IMR-90 (cell line): ENCODE results near the gene KPTN. TPM values are rescaled to one million over a fixed set of nuclear protein-coding genes. Genes with fewer than 3 reads are reported as not detected.

Experiments
- ATAC-seq: fragments of 200-7000 bp; cut with Tn5 transposase; 2 replicates; pipeline ENCODE4 v1.9.1; 2020; ENCODE audit warnings: low read depth, mild to moderate bottlenecking, moderate library complexity
- BruUV-seq: library from RNA; stranded (reverse); fragments of 400-500 nt; replicated peaks from 2 replicates; lab custom pipeline; 2021; lab: Mats Ljungman, UMichigan
- CTCF ChIA-PET: fragments of 300-600 bp; formaldehyde crosslinking; extraction: SDS; loops from one replicate; lab custom pipeline; 2021; ENCODE audit warnings: antibody characterized with exemption; lab: Yijun Ruan, JAX
- POLR2A ChIA-PET: fragments of 300-600 bp; sonication (Branson Sonifier 250); formaldehyde crosslinking; loops from one replicate; lab custom pipeline; 2022; ENCODE audit warnings: antibody characterized with exemption; ENCODE audit not compliant: unreplicated experiment; lab: Charles Lee
- DNase-seq: peaks from one replicate; pipeline ENCODE4 v3.0.0; 2013
- H2AFZ ChIP-seq: replicated peaks from 2 replicates; pipeline ENCODE3; 2013; ENCODE audit warnings: low read length, mild to moderate bottlenecking; ENCODE audit not compliant: poor library complexity
- H2AK5ac ChIP-seq: 2 replicates; pipeline ENCODE4 v1.6.1; 2013; ENCODE audit warnings: low read depth, low read length, inconsistent platforms
- H2AK9ac ChIP-seq: replicated peaks from 2 replicates; pipeline ENCODE3; 2013; ENCODE audit warnings: mild to moderate bottlenecking, low read depth, low read length, moderate library complexity; ENCODE audit not compliant: poor library complexity
- H2BK120ac ChIP-seq: 2 replicates; pipeline ENCODE4 v1.6.1; 2013; ENCODE audit warnings: low read depth, low read length, inconsistent platforms
- H2BK15ac ChIP-seq: 3 replicates; pipeline ENCODE4 v1.6.1; 2013; ENCODE audit warnings: low read depth, low read length, inconsistent platforms
- H2BK20ac ChIP-seq: 2 replicates; pipeline ENCODE4 v1.6.1; 2013; ENCODE audit warnings: low read depth, mild to moderate bottlenecking, inconsistent platforms, low read length, moderate library complexity
- H2BK5ac ChIP-seq: 2 replicates; pipeline ENCODE4 v1.6.1; 2013; ENCODE audit warnings: mild to moderate bottlenecking, low read depth, low read length, inconsistent platforms; ENCODE audit not compliant: poor library complexity, severe bottlenecking
- H3K14ac ChIP-seq: replicated peaks from 2 replicates; pipeline ENCODE4 v1.6.1; 2013; ENCODE audit warnings: low read depth, low read length, inconsistent platforms
- H3K18ac ChIP-seq: 2 replicates; pipeline ENCODE4 v1.6.1; 2013; ENCODE audit warnings: low read depth, low read length, control low read depth
- H3K23ac ChIP-seq: 2 replicates; pipeline ENCODE4 v1.6.1; 2013; ENCODE audit warnings: low read depth, low read length, inconsistent platforms
- H3K27ac ChIP-seq: 2 replicates; pipeline ENCODE4 v1.5.1; 2013; ENCODE audit warnings: mild to moderate bottlenecking, control low read depth, low read length; ENCODE audit not compliant: insufficient read depth
- H3K27me3 ChIP-seq: 2 replicates; pipeline ENCODE4 v1.6.1; 2013; ENCODE audit warnings: low read length; ENCODE audit not compliant: control insufficient read depth, insufficient read depth
- H3K36me3 ChIP-seq: 2 replicates; pipeline ENCODE4 v1.6.1; 2013; ENCODE audit warnings: low read length, mixed read lengths; ENCODE audit not compliant: control insufficient read depth, insufficient read depth
- H3K4ac ChIP-seq: 2 replicates; pipeline ENCODE4 v1.6.1; 2013; ENCODE audit warnings: low read depth, low read length, inconsistent platforms
- H3K4me1 ChIP-seq: 2 replicates; pipeline ENCODE4 v1.6.1; 2013; ENCODE audit warnings: low read length, mixed read lengths; ENCODE audit not compliant: control insufficient read depth, insufficient read depth
- H3K4me2 ChIP-seq: 2 replicates; pipeline ENCODE4 v1.6.1; 2013; ENCODE audit warnings: low read depth, mild to moderate bottlenecking, control low read depth, low read length, moderate library complexity
- H3K4me3 ChIP-seq: 2 replicates; pipeline ENCODE4 v1.5.1; 2013; ENCODE audit warnings: low read depth, mild to moderate bottlenecking, control low read depth, low read length, moderate library complexity; ENCODE audit not compliant: insufficient read depth
- H3K56ac ChIP-seq: 2 replicates; pipeline ENCODE4 v1.6.1; 2013; ENCODE audit warnings: low read length, inconsistent platforms; ENCODE audit not compliant: insufficient read depth; ENCODE audit errors: extremely low read depth
- H3K79me1 ChIP-seq, 2 experiments: 2 replicates each; pipeline ENCODE4 v1.6.1; 2013; ENCODE audit warnings: low read length in 2 of 2, inconsistent platforms in 1 of 2, low read depth in 1 of 2
- H3K9ac ChIP-seq: 2 replicates; pipeline ENCODE4 v1.6.1; 2013; ENCODE audit warnings: low read depth, low read length, control low read depth
- H3K9me1 ChIP-seq: 2 replicates; pipeline ENCODE4 v1.6.1; 2013; ENCODE audit warnings: low read length, inconsistent platforms; ENCODE audit not compliant: insufficient read depth
- H3K9me3 ChIP-seq: 2 replicates; pipeline ENCODE4 v1.6.1; 2013; ENCODE audit warnings: low read length; ENCODE audit not compliant: control insufficient read depth, insufficient read depth
- H4K20me1 ChIP-seq: 2 replicates; pipeline ENCODE4 v1.6.1; 2013; ENCODE audit warnings: low read length, inconsistent platforms; ENCODE audit not compliant: insufficient read depth
- H4K5ac ChIP-seq: 2 replicates; pipeline ENCODE4 v1.6.1; 2013; ENCODE audit warnings: mild to moderate bottlenecking, low read depth, low read length, control low read depth
- H4K8ac ChIP-seq, 2 experiments: 2 replicates each; pipeline ENCODE4 v1.6.1; 2013; ENCODE audit warnings: low read depth in 2 of 2, low read length in 2 of 2, control low read depth in 1 of 2, inconsistent platforms in 1 of 2
- H4K91ac ChIP-seq: 2 replicates; pipeline ENCODE4 v1.6.1; 2013; ENCODE audit warnings: low read depth, low read length, inconsistent platforms; ENCODE audit not compliant: insufficient read depth
- CEBPB ChIP-seq: IDR thresholded peaks from 2 replicates; pipeline ENCODE4 v1.6.1; 2012; ENCODE audit warnings: low read depth, low read length, improper control_type of control experiment
- FOS ChIP-seq: fragments of 150-350 bp; IDR thresholded peaks from 2 replicates; pipeline ENCODE4 v1.6.1; 2016; ENCODE audit warnings: low read depth, low read length
- MAZ ChIP-seq: IDR thresholded peaks from 2 replicates; pipeline ENCODE4 v1.6.1; 2012; ENCODE audit warnings: low read depth, mild to moderate bottlenecking, low read length, improper control_type of control experiment, moderate library complexity, borderline replicate concordance
- NFE2L2 ChIP-seq: fragments of 150-350 bp; IDR thresholded peaks from 2 replicates; pipeline ENCODE4 v1.6.1; 2016; ENCODE audit warnings: low read depth, mild to moderate bottlenecking, low read length
- POLR2A ChIP-seq: IDR thresholded peaks from 2 replicates; pipeline ENCODE4 v1.6.1; 2012; ENCODE audit warnings: mild to moderate bottlenecking, low read depth, low read length
- RFX5 ChIP-seq: IDR thresholded peaks from 2 replicates; pipeline ENCODE4 v1.8.0; 2012; ENCODE audit warnings: low read depth, mild to moderate bottlenecking, low read length, moderate library complexity
- WGBS, 2 experiments: methylation state at CpG; one replicate each; pipeline versions ENCODE4 v1.1.5 to v1.1.7; 2013; ENCODE audit warnings: missing lambda C conversion rate in 2 of 2; ENCODE audit not compliant: insufficient read length in 1 of 2; ENCODE audit errors: extremely low coverage in 2 of 2; 5-methylcytosine and 5-hydroxymethylcytosine counted together
- dilution Hi-C: fragments of 300-500 bp; cut with HindIII; formaldehyde crosslinking; loops from one replicate; pipeline ENCODE4 v1.14.3; 2018; ENCODE audit warnings: low sequenced_read_pairs; ENCODE audit not compliant: unreplicated experiment
- in situ Hi-C: fragments of 300-500 bp; cut with MboI; formaldehyde crosslinking; loops from 3 replicates; pipeline ENCODE4 v1.14.3; 2019; ENCODE audit warnings: low sequenced_read_pairs, inconsistent platforms, mixed read lengths
- intact Hi-C: fragments of 100-400 bp; cut with micrococcal nuclease; formaldehyde crosslinking; loops from 2 replicates; pipeline ENCODE4 v1.10.0; 2022
- polyA plus RNA-seq, 3 experiments: library from polyadenylated mRNA; depleted of rRNA; stranded (reverse); fragments of >200 nt; gene quantifications; 2 replicates each; pipeline ENCODE4 v1.2.3, GENCODE V29; 2012; ENCODE audit warnings: low replicate concordance in 1 of 3
- total RNA-seq: library from RNA; depleted of rRNA; stranded (reverse); fragments of >200 nt; gene quantifications from 2 replicates; pipeline ENCODE4 v1.2.3, GENCODE V29; 2012
- TF ChIP-seq, protein P1 (sequence below): fragments of 150-350 bp; IDR thresholded peaks from 2 replicates; pipeline ENCODE4 v1.6.1; 2016; ENCODE audit warnings: low read depth, mild to moderate bottlenecking, low read length, moderate library complexity, borderline replicate concordance

KPTN gene
- total and polyA plus RNA-seq, 2 of the 4 experiments (the other 2 are of a cell fraction), result 4.1 to 15.4 TPM

DNA sequence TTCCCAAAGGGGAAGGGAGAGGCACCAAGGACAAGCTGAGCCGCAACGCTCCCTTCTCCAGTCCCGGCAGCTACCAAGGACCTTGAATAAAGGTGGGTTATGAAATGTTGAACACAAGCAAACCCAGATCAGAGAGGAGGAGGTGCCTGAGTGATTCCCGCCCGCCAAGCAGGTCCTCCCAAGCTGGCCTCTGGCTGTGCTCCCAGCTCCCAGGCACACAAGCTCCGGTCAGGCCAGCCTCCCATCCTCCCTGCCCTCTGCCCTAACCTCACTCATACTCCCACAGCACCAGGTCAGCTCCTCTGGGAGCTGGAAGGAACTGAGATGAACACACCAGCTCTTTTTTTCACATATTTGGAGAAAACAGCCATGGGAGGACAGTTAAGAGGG, 27.1 kb upstream of the KPTN start:
- intact Hi-C loops (loop anchor here (10.0 kb wide), 1 partner anchor 154 kb away; no protein-coding TSS in a partner anchor), in situ Hi-C loops (no loop called here), dilution Hi-C loops (no loop called here)
- Histone ChIP-seq H2AK5ac (no peak overlapping the region), H3K4me2 (no peak overlapping the region), H3K9me3 (no peaks in the 10 kb centered on the region), H2BK5ac (no peak overlapping the region), H3K56ac (no peak overlapping the region), H3K27me3 (no peaks in the 10 kb centered on the region), H4K5ac (no peak overlapping the region), H4K8ac (no peak overlapping the region), H3K9ac (no peak overlapping the region), H3K14ac (no peak overlapping the region), H2BK20ac (no peak overlapping the region), H4K91ac (no peak overlapping the region), H3K23ac (no peak overlapping the region), H2BK120ac (no peak overlapping the region), H3K36me3 (no peaks in the 10 kb centered on the region; the same call in 1 of the 2 replicates), H3K79me1 (peaks cover 39 to 89% of the 10 kb centered on the region in 2 experiments), H3K4ac (no peak overlapping the region), H2BK15ac (no peak overlapping the region), H3K9me1 (peaks cover 24% of the 10 kb centered on the region), H3K4me1 (peaks cover 18% of the 10 kb centered on the region), H3K4me3 (no peak overlapping the region), H2AK9ac (no peak overlapping the region), H3K18ac (no peak overlapping the region), H4K20me1 (peaks cover 72% of the 10 kb centered on the region), H3K27ac (no peak overlapping the region), H2AFZ (no peak overlapping the region)
- POLR2A ChIA-PET, result interaction anchor here (1.0 kb wide), 1 partner anchor 11 kb away, joined by 3 read pairs; no protein-coding TSS in a partner anchor
- no peak for DNase-seq
- no CpG with 5 or more reads among the region's 6 CpGs for WGBS, 2 experiments
- CTCF ChIA-PET, result no interaction called here
- no peak for TF ChIP-seq RFX5
- TF ChIP-seq FOS, result no peak
- no peak for TF ChIP-seq CEBPB
- no peak for TF ChIP-seq MAZ
- TF ChIP-seq, protein P1, sequence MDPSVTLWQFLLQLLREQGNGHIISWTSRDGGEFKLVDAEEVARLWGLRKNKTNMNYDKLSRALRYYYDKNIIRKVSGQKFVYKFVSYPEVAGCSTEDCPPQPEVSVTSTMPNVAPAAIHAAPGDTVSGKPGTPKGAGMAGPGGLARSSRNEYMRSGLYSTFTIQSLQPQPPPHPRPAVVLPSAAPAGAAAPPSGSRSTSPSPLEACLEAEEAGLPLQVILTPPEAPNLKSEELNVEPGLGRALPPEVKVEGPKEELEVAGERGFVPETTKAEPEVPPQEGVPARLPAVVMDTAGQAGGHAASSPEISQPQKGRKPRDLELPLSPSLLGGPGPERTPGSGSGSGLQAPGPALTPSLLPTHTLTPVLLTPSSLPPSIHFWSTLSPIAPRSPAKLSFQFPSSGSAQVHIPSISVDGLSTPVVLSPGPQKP, result no peak
- no peak for TF ChIP-seq POLR2A
- TF ChIP-seq NFE2L2, result no peak
- ATAC-seq, result no peak
- BruUV-seq, result no TSS peak
